Hematopoietic multipotent progenitor cell treated with erythropoietin and hydrocortisone succinate and interleukin-3 and kit ligand, for 15 days (in vitro differentiated cells): ENCODE data around the gene THPO.

Source experiments
- DNase-seq: peaks from one replicate; pipeline ENCODE4 v3.0.0-alpha.2; 2015; ENCODE audit warnings: low spot score

The THPO gene

DNA sequence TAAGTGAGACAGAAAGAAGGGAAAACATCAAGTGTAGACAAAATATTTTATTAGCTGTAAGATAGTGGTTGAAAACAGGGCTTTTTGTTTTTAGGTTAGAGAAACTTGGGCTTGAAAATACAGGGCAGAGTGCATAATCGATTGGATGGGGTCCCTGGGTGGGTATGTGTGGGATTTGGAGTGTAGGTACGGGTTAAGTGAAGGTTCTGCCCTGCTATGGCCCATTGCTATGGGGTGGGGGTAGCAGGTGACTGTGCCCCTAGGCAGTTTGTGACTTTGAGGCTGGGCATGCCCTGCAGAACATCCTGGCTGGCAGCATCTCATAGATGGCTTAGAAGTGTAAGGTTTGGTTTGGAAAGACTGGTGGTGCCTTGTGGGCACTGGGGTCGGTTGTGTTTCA is 44.3 kb downstream of the THPO start:
- DNase-seq: no peak

DNA sequence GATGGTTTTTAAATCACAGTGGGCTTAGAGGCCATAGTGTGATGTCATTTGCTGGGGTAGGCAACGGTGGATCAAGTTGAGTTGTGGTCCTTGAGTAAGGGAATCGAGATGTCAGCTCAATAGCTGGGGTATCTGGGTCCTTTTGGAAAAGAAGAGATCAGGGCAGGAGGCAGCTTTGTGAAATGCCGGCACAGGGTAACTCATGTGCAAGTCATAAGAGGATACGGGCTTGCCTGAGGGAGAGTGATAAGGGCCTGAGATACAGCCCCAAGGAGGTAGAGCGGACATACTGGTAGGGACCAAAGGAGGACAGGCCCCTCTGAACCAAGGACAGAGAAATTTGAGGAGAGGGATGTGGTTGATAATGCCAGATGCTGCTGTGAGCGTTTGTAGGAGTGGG is 44.8 kb downstream of the THPO start:
- DNase-seq: peak; percentile 35

DNA sequence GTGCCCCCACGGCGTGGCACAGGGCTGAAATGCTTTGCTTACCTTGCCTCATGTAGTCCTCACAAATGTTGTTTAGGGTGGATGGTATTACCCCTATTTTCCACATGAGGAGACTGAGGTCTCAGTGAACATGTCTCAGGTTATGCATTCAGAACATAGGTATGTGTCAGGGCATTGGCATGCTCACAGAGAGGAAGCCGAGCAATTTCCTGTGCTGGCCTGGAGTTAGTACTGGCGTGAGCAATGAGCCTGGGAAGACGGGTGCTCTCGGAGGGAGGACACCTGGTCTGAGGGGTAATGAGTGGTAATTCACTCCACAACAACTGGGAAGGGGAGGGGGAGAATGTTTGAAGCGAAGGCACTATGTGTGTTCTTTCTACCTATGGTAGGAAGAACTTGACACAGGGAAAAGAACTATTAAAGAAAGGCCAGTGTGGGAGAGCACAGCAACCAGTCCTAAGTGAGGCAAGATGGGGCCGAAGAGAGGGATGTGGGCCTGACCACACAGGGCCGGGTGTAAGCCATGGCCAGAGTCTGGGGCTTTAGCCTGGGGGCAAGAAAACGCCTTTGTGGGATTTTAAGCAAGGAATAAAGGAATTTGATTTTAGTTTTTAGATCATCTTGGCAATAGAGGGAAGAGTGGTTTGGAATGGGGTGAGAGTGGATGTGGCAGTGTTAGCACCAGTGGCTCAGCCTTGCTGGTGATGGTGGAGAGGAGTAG is 45.5 kb downstream of the THPO start:
- DNase-seq: no peak

DNA sequence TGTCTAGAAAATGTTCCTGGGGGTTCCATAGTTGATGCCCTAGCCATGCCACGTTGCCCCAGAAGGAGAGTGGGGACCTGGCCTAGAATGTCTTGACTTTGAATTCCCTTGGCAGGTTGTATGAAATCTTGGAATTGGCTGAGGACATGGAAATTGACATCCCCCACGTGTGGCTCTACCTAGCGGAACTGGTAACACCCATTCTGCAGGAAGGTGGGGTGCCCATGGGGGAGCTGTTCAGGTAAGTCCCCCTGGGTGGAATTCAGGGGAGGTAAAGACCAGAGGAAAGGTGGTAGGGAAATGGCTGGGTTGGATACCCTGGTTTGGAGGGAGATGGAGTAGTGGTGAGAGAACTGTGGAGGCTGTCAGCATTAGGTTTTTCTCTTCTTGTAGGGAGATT is 49.5 kb downstream of the THPO start:
- DNase-seq: no peak

DNA sequence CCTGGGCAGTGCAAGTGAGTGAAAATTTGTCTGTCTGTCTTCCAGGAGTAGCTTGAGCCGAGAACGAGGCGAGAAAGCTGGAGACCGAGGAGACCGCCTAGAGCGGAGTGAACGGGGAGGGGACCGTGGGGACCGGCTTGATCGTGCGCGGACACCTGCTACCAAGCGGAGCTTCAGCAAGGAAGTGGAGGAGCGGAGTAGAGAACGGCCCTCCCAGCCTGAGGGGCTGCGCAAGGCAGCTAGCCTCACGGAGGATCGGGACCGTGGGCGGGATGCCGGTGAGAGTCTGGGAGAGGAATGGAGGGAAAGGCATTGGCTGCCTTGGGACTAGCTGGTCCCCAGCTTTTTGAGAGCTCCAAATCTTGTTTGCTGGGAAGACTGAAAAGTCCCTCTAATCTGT is 50.8 kb downstream of the THPO start:
- DNase-seq: no peak

DNA sequence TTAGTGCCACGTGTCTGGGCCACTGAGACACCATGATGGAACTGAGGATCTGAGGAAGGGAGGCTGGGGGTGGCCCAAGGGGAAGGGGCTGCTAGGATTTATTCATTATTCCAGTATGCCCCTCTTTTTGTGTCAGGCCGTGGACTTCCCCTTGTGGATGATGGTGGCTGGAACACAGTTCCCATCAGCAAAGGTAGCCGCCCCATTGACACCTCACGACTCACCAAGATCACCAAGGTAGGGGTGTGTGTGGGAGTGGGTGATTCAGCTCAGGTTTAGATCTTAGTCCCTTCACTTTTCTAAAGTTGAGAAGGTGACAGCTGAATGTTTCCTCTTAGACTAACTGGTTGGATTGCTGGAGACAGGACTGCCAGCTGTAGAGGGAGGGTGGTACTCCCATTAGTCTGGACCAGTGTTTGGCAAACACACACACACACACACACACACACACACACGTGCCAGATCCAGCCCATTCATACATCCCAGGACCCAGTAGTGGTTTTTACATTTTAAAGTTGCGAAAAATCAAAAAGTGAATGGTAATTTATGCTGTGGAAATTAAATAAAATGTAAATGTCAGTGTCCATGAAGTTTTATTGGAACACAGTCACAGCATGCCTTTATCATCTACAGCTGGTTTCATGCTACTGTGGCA is 52.2 kb downstream of the THPO start:
- DNase-seq: no peak

DNA sequence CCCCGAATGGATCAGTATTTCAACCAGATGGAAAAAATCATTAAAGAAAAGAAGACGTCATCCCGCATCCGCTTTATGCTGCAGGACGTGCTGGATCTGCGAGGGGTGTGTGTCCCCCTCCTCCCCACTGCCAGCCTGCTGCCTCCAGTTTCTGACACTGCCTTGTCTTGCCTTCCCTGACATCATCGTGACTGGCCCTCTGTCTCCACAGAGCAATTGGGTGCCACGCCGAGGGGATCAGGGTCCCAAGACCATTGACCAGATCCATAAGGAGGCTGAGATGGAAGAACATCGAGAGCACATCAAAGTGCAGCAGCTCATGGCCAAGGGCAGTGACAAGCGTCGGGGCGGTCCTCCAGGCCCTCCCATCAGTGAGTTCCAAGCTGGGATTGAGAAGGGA is 52.7 kb downstream of the THPO start:
- DNase-seq: no peak

DNA sequence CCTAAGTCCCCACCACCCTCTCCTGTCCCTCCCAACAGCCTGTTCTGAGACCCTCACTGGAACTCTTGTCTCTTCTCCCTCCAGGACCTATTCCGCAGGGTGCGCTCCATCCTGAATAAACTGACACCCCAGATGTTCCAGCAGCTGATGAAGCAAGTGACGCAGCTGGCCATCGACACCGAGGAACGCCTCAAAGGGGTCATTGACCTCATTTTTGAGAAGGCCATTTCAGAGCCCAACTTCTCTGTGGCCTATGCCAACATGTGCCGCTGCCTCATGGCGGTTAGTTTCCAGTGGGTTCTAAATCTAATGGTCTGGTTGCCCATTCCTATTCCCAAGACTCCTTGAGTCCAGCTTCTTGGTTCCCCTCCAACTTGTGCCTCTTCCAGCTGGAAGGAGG is 54.3 kb downstream of the THPO start:
- DNase-seq: no peak

DNA sequence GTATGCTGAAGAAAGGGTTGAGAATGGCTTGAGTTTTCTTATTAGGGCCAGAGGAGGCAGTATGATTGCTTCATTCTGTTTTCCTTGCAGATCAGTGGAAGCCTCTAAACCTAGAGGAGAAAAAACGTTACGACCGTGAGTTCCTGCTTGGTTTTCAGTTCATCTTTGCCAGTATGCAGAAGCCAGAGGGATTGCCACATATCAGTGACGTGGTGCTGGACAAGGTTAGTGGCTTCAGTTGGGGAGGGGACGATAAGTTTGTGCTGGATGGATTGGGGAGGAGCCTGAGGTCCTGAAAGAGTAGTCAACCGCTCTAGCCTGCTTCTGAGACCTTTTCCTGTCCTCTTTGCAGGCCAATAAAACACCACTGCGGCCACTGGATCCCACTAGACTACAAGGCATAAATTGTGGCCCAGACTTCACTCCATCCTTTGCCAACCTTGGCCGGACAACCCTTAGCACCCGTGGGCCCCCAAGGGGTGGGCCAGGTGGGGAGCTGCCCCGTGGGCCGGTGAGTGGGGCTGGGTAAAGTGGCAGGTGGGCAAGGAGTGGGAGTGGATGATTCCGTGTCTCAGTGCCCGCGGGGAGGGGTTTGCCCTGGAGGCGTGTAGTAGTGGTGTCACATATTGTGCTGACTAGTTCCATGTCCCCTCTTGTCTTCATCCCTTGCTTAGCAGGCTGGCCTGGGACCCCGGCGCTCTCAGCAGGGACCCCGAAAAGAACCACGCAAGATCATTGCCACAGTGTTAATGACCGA is 55.1 kb downstream of the THPO start:
- no peak for DNase-seq
